SJCRH30 (cell line): ENCODE results near the gene EGFR. TPM values are rescaled to one million over a fixed set of nuclear protein-coding genes. Genes with fewer than 3 reads are reported as not detected.
A peak's percentile ranks its signal among the peaks of the same experiment; 100 is the strongest.

ENCODE experiments used
- DNase-seq, 2 experiments: peaks; one replicate each; pipeline ENCODE4 v3.0.0-alpha.2; 2015 to 2020
- H3K27ac ChIP-seq: fragments of 250-450 bp; sonication (Bioruptor Pico); 2 replicates; pipeline ENCODE4 v1.5.1; 2020; ENCODE audit warnings: mild to moderate bottlenecking, moderate library complexity
- H3K27me3 ChIP-seq: fragments of 250-450 bp; sonication (Bioruptor Pico); 2 replicates; pipeline ENCODE4 v1.5.1; 2020; ENCODE audit warnings: mild to moderate bottlenecking, moderate library complexity
- H3K36me3 ChIP-seq: fragments of 250-450 bp; sonication (Bioruptor Pico); 2 replicates; pipeline ENCODE4 v1.5.1; 2020; ENCODE audit warnings: mild to moderate bottlenecking, moderate library complexity
- H3K4me1 ChIP-seq: fragments of 250-450 bp; sonication (Bioruptor Pico); 2 replicates; pipeline ENCODE4 v1.5.1; 2020; ENCODE audit warnings: mild to moderate bottlenecking, moderate library complexity
- H3K4me3 ChIP-seq: fragments of 250-450 bp; sonication (Bioruptor Pico); 2 replicates; pipeline ENCODE4 v1.5.1; 2020; ENCODE audit warnings: mild to moderate bottlenecking, moderate library complexity
- H3K9me3 ChIP-seq: fragments of 250-450 bp; sonication (Bioruptor Pico); replicated peaks from 2 replicates; pipeline ENCODE4 v1.5.1; 2020; ENCODE audit warnings: mild to moderate bottlenecking, moderate library complexity
- total RNA-seq: library from RNA; depleted of rRNA; stranded (reverse); fragments of >200 nt; shearing (Covaris generic); gene quantifications from 2 replicates; pipeline ENCODE4 v1.2.3, GENCODE V29; 2014

Gene EGFR
- total RNA-seq, 1 experiment from 2014 or later = 8.3 TPM

DNA sequence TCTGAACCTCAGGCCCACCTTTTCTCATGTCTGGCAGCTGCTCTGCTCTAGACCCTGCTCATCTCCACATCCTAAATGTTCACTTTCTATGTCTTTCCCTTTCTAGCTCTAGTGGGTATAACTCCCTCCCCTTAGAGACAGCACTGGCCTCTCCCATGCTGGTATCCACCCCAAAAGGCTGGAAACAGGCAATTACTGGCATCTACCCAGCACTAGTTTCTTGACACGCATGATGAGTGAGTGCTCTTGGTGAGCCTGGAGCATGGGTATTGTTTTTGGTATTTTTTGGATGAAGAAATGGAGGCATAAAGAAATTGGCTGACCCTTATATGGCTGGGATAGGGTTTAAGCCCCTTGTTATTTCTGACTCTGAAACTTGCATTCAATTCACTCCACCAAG is 156.0 kb downstream of the EGFR start:
- H3K9me3 ChIP-seq = no peaks in the 10 kb centered on the region
- H3K4me3 ChIP-seq = no peak overlapping the region
- H3K4me1 ChIP-seq = peaks cover 40% of the 10 kb centered on the region
- no peak for DNase-seq
- no peaks in the 10 kb centered on the region for H3K27me3 ChIP-seq
- no peaks in the 10 kb centered on the region for H3K36me3 ChIP-seq
- no peak overlapping the region for H3K27ac ChIP-seq

DNA sequence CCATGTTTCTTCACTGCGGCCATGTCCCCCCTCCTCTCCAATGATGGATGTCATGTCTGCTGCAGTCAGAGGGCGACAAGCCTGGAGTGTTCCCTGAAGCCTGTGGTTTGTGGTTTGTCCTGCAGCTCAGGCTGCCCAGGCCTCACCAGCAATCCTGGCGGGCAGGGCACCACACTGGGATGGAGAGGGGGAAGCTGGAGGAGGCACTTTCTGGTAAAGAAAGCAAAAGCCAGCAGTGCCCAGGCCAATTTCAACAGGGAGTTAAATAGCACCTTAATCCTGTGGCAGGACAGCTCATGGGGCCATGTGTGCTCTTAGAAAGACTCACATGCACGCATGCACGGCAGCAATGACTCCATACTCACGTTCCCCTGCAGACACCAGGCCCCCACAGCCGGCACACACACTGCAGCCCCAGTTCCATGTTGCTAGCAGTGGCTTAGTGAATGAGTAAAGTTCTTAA is 158.3 kb downstream of the EGFR start:
- Histone ChIP-seq H3K27me3 (no peaks in the 10 kb centered on the region), H3K4me3 (peak overlapping the region; percentile 25), H3K36me3 (no peaks in the 10 kb centered on the region), H3K9me3 (no peaks in the 10 kb centered on the region), H3K4me1 (peaks cover 29% of the 10 kb centered on the region), H3K27ac (peak overlapping the region; percentile 80)
- DNase-seq = peak; percentile 86 to 87

DNA sequence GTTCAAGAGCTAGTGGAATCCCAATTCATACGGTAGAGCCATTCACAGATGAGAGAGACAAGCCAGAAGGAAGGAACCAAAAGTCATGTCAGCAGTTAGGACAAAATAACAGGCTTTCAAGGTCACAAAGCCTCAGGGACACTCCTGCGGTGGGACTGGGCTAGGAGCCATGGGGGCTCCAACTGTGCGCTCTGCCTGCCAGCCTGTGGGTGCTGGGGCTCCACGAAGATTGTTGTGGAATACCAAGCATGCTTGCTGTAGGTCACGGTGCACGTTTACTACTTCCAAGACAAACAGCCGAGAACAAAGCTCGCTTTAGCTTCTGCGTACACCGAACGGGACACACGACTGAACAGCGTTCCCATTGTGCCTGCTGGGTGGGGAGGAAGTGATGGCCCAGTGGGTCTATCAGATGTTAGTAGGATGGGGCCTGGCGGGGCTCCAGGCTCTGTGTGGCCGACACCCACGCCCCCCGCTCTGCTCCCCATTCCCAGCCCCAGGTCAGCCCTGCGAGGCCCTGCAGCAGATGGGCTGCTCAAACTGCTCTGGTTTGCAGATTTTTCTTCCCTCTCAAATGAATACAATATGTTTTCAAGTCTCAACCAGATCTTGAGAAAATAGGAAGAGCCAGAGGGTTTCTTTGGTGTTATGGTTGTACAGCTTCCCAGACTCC is 158.9 kb downstream of the EGFR start:
- Histone ChIP-seq H3K4me3 (peak overlapping the region; percentile 25), H3K4me1 (peaks cover 23% of the 10 kb centered on the region), H3K9me3 (no peaks in the 10 kb centered on the region), H3K27me3 (no peaks in the 10 kb centered on the region), H3K36me3 (no peaks in the 10 kb centered on the region), H3K27ac (peak overlapping the region; percentile 80)
- peak; percentile 90 to 93 for DNase-seq

DNA sequence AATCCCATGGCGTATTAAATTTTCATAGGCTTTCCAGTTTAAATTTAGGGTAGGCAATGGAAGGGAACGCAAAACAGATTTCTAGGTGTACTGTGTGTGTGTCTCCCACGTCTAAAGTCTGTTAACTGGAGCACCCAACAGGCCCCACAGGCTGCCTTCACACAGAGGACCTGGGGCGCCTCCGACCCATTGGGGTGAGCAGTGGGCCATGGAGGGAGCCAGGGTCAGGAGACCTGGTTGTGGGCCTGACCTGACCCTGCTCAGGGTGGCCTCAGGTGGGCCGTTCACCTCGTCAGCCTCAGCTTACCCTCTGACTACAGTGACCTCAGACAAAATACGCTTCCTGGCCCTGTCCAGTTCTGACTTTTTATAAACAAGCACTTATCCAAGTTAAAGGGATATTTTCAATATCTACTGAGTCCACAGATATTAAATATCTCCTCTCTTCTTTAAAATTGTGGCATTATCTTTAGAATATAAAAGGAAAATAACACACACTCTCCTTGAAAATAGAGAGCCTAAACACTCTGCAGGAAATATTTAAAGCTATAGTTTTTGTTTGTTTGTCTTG is 159.6 kb downstream of the EGFR start:
- H3K36me3 ChIP-seq = no peaks in the 10 kb centered on the region
- no peaks in the 10 kb centered on the region for H3K27me3 ChIP-seq
- DNase-seq = no peak
- H3K4me1 ChIP-seq = peaks cover 21% of the 10 kb centered on the region
- no peaks in the 10 kb centered on the region for H3K9me3 ChIP-seq
- peak overlapping the region; percentile 80 for H3K27ac ChIP-seq
- H3K4me3 ChIP-seq = peak overlapping the region; percentile 25; the same call in 1 of the 2 replicates

DNA sequence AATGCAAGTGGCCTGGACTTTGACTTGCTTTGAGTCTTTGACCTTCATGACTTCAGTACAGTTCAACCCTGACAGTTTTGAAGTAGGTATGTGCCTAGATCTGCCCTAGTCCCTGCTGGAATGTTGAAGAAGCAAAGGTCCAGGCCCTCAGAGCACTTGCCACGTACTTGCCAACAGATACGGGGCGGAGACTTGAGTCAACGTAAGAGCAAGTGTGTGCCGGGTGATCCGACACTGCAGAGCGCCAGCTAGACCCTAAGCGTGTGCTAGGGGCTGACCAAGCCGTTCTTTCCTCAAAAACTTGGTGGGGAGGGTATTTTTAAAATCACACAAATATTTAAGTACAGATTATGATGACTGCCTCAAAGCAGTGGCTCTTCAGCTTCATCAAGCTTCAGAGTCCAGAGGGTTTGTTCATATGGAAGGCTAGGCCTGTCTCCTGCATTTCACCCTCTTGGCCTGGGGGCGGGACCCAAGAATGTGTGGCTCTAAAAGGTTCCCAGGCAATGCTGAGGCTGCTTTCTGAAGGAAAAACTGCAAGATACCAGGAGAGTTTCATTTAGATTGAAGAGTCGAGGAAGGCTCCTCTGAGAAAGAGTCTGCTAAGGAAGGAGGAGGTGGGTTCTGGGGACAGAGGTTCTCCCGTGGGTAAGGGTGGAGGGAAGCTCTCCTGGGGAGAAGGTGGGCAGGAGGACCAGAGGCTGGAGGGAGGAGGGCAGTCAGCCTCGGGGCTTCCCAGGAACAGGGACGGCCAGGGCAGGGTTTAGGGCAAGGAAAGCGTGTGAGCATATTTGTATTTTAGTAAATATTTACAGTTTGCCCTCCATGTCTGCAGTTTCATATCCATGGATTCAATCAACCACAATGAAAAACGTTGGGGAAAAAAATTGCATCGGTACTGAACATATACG is 160.3 kb downstream of the EGFR start:
- Histone ChIP-seq H3K27ac (peak overlapping the region; percentile 80; the same call in 1 of the 2 replicates), H3K4me1 (peaks cover 21% of the 10 kb centered on the region), H3K27me3 (no peaks in the 10 kb centered on the region), H3K36me3 (no peaks in the 10 kb centered on the region), H3K4me3 (no peak overlapping the region), H3K9me3 (no peaks in the 10 kb centered on the region)
- no peak for DNase-seq

DNA sequence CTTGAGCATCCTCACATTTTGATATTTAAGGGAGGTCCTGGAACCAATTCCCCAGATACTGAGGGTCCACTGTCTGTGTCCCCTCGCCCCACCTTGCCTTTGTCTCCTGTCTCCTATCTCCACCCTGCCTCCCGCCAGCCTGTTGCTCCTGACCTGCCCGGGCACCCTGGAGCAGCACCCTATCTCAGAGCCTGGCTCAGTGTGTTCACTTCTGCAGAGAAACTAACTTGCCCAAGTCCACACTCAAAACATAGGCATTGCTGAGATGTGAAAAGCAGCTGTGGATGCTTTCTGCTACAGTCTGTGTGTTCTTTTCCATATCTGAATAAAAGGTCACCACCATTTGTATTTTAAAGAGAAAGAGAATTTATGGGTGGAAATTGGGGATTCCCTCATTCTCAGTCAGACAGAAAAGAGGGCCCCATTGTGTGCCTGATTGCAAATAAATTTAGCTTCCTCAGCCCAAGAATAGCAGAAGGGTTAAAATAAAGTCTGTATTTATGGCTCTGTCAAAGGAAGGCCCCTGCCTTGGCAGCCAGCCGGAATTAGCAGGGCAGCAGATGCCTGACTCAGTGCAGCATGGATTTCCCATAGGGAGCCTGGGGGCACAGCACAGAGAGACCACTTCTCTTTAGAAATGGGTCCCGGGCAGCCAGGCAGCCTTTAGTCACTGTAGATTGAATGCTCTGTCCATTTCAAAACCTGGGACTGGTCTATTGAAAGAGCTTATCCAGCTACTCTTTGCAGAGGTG is 161.3 kb downstream of the EGFR start:
- Histone ChIP-seq H3K4me1 (peaks cover 21% of the 10 kb centered on the region), H3K4me3 (no peak overlapping the region), H3K9me3 (no peaks in the 10 kb centered on the region), H3K27me3 (no peaks in the 10 kb centered on the region), H3K36me3 (no peaks in the 10 kb centered on the region), H3K27ac (no peak overlapping the region)
- DNase-seq = peak in 1 of 2 experiments; percentile 28

DNA sequence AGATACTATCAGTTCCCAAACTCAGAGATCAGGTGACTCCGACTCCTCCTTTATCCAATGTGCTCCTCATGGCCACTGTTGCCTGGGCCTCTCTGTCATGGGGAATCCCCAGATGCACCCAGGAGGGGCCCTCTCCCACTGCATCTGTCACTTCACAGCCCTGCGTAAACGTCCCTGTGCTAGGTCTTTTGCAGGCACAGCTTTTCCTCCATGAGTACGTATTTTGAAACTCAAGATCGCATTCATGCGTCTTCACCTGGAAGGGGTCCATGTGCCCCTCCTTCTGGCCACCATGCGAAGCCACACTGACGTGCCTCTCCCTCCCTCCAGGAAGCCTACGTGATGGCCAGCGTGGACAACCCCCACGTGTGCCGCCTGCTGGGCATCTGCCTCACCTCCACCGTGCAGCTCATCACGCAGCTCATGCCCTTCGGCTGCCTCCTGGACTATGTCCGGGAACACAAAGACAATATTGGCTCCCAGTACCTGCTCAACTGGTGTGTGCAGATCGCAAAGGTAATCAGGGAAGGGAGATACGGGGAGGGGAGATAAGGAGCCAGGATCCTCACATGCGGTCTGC is 162.2 kb downstream of the EGFR start:
- H3K36me3 ChIP-seq = no peaks in the 10 kb centered on the region

DNA sequence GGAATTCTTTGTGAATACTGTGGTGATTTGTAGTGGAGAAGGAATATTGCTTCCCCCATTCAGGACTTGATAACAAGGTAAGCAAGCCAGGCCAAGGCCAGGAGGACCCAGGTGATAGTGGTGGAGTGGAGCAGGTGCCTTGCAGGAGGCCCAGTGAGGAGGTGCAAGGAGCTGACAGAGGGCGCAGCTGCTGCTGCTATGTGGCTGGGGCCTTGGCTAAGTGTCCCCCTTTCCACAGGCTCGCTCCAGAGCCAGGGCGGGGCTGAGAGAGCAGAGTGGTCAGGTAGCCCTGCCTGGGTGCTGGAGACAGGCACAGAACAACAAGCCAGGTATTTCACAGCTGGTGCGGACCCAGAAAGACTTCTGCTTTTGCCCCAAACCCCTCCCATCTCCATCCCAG is 162.9 kb downstream of the EGFR start:
- Histone ChIP-seq H3K27ac (no peak overlapping the region), H3K36me3 (no peaks in the 10 kb centered on the region), H3K27me3 (no peaks in the 10 kb centered on the region), H3K4me3 (no peak overlapping the region), H3K4me1 (peaks cover 18% of the 10 kb centered on the region), H3K9me3 (no peaks in the 10 kb centered on the region)
- no peak for DNase-seq

More for the DNA sequence above, 162.2 kb downstream of the EGFR start:
- H3K4me3 ChIP-seq = no peak overlapping the region
- H3K27ac ChIP-seq = no peak overlapping the region
- no peaks in the 10 kb centered on the region for H3K9me3 ChIP-seq
- no peaks in the 10 kb centered on the region for H3K27me3 ChIP-seq
- no peak for DNase-seq
- H3K4me1 ChIP-seq = peaks cover 21% of the 10 kb centered on the region

DNA sequence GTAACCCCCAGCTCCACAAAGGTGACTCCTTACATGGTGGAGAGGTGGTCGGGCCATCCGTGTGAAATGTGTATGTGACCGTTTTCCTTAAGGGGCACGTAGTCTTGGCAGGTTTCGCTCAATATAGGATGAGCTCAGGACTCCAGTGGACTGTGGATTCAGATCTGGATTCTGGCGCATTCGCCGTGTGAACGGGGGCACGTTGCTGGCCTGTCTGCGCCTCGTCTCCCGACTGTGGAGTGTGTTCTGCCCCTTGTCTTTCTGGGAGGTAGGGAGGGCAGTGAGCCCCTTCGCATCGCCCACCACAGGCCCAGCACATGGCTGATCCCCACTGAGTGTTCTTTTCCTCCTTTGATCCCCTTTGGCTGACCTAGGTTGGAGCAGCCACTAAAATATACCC is 165.1 kb downstream of the EGFR start:
- no peak overlapping the region for H3K4me3 ChIP-seq
- no peak for DNase-seq
- no peaks in the 10 kb centered on the region for H3K36me3 ChIP-seq
- no peaks in the 10 kb centered on the region; the same call in 1 of the 2 replicates for H3K4me1 ChIP-seq
- H3K27me3 ChIP-seq = no peaks in the 10 kb centered on the region
- no peaks in the 10 kb centered on the region for H3K9me3 ChIP-seq
- H3K27ac ChIP-seq = no peak overlapping the region

DNA sequence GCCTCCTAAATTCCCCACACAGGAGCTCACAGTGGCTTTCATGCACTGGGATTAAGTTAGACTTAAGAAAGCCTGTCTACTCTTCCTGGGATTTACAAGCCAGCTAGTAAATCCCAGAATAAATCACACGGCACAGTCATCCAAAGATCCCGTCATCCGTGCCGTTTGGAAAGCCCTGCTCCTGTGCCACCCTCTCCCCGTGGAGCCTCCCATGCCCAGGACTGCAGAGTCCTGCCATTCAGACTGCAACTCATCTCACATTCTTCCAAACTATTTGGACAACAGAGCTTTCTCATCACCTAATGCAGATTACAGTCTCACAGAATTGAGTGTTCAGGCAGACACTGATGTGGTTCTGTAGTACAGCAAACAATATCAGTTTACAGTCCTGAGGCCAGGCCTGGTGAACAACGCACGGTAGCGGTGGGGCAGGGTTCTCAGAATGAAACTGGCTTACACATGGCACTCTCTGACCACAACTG is 166.5 kb downstream of the EGFR start:
- H3K9me3 ChIP-seq = no peaks in the 10 kb centered on the region
- H3K27ac ChIP-seq = no peak overlapping the region
- H3K36me3 ChIP-seq = no peaks in the 10 kb centered on the region
- H3K4me3 ChIP-seq = no peak overlapping the region
- H3K4me1 ChIP-seq = no peaks in the 10 kb centered on the region
- no peaks in the 10 kb centered on the region for H3K27me3 ChIP-seq
- no peak for DNase-seq

DNA sequence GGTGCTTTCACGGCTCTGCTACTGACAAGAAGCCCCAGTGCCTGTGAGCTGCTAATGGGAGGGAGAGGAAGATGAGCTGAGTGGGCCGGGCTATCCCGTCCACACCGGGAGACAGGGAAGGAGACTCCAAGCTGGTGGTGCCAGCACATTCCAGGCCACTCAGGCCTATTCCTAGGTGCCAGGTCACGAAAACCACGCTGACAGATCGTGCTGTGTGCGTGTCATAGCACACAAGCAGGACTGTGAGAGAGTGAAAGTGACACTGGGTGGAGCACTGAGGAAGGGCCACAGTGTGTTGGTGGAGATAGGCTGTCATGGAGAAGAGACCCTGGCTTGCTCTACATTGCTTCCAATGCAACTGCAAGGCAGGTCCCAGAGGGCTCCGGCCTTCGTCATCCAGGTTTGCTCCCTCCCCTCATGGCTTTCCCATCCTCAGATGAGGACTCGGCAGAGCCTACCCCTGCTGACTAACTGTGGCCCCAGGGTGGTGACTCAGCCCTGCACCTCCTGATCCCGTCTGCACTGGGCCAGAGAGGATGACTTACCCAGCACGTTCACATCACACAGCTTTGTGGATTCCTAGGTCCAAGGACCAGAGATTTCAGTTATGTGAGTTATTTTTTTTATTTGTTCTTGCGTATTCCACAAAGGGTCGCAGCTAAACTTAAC is 167.3 kb downstream of the EGFR start:
- Histone ChIP-seq H3K27me3 (no peaks in the 10 kb centered on the region), H3K4me3 (no peak overlapping the region), H3K9me3 (no peaks in the 10 kb centered on the region), H3K4me1 (peaks cover 1% of the 10 kb centered on the region), H3K27ac (no peak overlapping the region), H3K36me3 (no peaks in the 10 kb centered on the region)
- no peak for DNase-seq

DNA sequence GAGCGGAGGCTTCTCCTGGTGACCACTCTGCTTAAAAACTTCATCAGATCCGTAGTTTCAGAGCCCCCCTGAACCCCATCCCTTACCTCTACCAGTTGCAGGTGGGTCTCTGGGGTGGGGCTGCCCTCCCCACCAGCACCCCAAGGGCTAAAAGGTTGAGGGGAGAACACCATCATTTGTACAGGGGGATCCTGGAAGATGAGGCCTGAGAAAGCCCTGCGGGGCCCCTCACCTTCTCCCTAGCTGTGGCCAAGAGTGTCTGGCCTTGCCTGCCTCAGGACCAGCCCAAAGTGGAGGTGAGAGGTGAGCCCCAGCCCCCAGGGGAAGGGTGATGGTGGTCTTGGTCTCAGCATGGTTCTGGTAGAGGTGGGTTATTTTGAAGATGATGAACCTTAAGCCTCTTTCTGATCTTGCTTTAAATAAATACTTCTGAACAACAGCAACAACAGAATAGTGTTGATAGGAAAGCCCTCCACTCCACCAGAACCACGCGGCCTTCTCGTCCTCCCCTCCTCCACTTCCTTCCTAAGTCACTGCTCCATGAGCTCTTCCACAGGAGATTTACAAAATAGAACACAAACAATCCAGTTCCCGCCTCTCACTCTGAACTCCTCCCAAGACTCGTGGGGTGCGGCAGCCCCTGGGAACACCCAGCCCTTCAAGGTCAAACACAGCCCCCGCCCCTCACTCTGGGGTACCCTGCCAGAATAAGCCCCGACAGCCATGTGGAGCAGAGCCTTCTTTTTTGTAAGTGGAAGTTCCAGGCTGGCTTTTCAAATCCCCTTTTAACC is 169.1 kb downstream of the EGFR start:
- no peak overlapping the region for H3K27ac ChIP-seq
- H3K4me1 ChIP-seq = peaks cover 17% of the 10 kb centered on the region
- no peak for DNase-seq
- H3K9me3 ChIP-seq = no peaks in the 10 kb centered on the region
- H3K36me3 ChIP-seq = no peaks in the 10 kb centered on the region
- no peaks in the 10 kb centered on the region for H3K27me3 ChIP-seq
- no peak overlapping the region for H3K4me3 ChIP-seq

DNA sequence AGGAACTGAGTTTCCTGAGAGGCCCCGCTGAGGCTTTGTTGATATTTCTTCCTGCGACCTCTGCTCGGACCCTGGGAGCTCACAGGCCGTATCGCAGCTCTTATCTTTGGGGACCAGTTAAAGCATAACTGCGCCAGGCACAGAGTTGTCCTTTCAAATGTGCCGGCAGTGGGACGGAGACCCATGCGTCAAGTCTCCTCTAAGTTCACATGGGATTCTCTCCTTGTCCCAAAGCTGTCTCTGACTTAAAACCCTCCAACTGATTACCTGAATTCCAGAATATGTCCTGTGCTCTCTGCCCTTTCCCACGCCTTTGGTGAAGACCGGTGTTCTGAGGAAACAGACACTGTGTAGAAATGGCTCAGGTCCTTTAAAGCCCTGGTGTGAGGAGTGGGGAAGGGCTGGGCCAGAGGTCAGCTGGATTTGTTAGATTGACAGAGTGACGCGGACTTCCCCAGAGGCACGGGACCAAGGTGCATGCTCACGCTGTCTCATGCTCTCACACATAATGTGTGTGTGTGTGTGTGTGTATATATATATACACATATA is 169.8 kb downstream of the EGFR start:
- Histone ChIP-seq H3K9me3 (no peaks in the 10 kb centered on the region), H3K4me3 (no peak overlapping the region), H3K4me1 (peaks cover 17% of the 10 kb centered on the region), H3K27me3 (no peaks in the 10 kb centered on the region), H3K27ac (no peak overlapping the region), H3K36me3 (no peaks in the 10 kb centered on the region)
- DNase-seq = no peak
